GM19328 (cell line): ENCODE measurements around the gene FOXP1.

Experiments used
- ATAC-seq: cut with Tn5 transposase; IDR thresholded peaks from one replicate; pipeline ENCODE4 v1.9.1; 2021; ENCODE audit warnings: mild to moderate bottlenecking, moderate library complexity; ENCODE audit not compliant: unreplicated experiment

FOXP1 gene

DNA sequence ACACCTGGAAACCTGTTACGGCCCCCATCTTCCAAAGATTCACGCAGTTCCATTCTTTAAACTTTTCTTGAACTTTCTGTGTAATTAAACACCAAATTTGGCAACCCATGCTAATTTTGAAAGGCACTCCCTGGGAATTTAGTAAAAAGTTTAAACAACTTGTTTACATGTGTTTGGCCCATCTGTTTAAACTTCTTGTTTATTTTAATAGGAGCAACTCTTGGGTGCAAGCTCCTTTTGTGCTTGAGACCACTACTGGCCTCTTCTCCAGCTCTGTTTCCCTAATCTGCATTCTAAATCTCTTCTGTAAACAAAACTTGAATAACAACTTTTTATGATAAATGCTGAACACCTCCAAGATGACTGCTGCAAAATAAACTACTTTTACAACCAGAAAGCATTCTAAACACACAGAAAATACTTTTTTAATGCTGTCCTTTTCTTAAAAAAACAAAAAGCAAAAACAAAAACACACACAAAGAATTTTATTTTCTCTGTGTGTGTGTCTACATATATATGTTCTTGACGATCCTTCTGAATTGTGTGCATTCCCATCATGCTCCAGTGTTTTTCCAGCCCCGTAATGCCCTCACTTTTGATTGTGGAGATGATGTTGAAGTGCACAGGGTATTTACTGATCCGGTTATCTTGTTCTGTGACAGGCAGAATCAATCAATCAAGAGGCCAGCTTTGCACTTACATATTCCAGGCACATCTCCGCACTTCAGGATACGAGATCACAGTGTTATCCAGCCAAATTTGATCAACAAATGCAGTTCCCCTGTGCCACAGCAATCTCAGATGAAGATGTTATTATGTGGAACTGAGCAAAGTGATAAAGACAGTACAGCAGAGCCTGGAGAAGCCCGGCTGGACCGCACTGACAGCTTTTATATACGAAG lies 416.9 kb downstream of the FOXP1 start:
- ATAC-seq: no peak

DNA sequence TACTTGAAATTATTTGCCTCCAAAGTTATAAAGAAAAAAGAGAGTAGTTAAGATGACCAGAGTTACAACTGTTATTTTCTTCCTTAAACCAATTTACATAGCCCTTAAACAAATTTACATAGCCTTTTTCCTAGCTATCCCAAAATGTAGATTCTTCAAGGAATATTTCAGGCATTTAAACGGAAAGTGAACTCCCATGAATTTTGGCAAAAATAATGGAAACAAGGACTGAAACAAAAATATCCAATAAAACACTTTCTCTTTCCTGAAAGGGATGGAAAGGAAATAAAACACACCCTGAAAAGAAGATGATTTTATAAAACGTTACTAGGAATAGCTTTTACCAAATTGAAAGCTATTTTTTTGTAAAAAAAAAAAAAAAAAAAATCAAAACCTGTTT lies 418.6 kb downstream of the FOXP1 start:
- no peak for ATAC-seq

DNA sequence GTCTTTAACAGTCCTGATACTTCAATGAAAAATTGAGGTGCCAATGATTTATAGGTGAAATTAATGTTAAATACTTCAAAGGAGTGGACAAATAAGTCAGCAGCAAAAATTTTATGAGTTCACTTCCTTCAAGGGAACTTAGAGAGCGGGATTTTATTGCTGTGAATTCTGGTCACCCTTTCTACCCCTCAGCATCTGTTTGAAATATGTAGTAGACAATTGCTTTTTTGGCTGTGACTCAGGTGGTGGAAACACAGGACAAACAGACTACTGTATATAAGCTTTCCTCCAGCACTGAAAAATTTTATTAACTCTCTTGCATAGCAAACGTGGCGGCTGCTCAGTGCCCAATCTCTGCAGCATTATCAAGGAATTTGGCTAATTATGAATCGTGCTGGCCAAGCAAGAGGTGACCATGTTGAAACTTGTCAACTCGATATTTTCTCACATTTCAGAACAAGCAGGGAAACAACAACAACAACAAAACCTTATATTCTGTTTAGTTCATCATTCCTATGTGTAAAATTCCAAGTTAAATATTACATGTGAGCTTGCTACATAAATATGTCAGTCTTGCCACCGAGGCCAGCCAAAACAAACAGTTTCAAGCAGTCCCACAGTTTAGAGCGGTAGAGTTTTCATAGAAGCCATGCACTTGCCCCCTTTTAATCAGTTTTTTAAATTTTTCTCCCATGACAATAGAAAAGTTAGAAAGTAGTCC lies 420.2 kb downstream of the FOXP1 start:
- ATAC-seq: no peak

DNA sequence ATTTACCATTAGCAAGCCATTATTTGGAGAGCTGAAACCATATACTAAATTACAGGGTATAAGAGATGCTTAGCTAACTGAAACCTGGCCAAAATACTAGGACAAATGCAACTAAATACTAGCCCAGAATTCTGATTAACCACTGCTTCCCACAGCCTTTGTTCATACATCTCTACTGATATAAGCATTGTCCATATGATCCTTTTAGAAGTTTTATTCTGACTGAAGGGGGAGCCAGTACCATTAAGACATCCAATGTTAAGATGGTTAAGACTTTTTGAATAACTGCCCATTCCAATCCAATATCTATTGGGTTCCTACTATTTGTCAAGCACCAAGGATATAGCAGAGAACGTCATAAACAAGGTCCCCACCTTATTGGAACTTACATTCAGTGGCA lies 421.3 kb downstream of the FOXP1 start:
- no peak for ATAC-seq

DNA sequence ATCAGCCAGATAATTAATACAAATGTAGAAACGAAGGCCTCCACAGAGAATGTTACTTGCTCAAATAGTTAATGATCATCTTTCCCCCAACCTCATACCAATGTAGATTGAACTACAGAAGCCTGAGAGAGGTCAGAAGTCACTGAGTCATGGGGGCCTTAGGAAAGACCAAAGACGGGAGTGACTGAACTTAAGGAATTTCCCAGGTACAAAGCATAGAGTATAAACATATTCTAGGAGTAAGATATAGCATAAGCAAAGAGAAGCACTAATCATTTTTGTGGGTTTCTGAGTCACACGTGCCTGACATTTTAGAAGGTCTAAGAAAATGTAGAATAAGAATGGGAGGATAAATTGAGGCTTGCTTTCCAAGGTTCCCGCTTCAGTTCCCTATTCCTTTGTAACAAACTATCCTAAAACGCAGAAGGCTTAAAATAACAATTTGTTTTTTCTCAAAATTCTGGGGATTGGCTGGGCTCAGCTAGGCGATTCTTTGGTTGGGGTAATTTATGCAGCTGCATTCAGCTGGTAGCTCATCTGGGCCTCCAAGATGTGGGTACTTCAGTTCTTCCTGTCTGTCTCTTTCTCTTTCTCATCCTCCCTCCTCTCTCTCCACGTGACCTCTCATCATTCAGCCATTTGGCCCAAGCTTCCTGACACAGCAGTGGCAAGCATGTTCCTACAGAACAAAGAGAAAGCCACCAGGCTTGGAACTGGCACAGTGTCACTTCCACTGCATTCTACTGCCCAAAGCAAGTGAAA lies 422.6 kb downstream of the FOXP1 start:
- ATAC-seq: no peak

DNA sequence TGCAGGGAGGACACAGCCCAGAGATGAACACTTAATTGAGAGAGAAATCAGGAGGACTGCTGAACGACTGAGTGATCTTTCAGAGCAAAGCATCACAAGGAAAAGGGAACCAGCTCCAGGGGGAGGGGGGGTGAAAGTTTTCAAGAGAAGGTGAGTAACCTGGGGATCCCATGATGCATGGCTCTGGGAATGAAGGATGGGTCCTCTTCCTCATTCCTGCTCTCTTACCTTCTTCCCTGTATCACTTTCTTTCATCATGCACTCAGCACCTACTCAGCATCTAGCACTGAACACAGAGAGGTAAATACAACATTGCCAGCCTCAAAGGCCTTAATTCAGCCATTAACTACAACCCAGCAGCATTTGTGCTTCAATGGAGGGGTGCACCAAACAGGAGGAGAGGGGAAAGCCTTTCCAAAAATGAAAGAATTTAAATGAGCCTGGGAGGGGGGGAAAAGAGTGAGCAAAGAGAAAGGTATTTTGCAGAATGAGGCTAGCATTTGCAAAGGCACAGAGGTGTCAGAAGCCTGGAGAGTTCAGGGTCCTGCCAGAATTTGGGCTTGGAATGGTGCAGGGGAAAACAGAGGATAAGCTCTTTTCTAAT lies 427.4 kb downstream of the FOXP1 start:
- ATAC-seq: no peak

DNA sequence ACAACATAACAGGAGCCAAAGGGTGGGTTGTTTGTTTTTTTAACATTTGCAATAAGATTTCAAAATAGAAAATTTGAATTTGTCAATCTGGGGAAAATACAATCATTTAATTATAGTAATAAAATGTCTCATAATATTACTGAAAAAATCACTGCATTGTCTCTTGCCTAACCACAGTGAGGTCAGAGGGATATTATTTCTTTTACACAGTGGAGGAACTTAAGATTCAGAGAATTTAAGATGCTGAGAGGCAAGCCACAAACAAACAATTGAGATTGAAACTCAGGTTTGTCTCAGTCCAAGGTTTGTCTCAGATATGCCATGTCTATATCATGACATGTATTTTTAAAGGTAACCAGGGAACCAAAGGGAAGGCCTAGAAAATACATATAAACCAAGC lies 428.7 kb downstream of the FOXP1 start:
- ATAC-seq: no peak

DNA sequence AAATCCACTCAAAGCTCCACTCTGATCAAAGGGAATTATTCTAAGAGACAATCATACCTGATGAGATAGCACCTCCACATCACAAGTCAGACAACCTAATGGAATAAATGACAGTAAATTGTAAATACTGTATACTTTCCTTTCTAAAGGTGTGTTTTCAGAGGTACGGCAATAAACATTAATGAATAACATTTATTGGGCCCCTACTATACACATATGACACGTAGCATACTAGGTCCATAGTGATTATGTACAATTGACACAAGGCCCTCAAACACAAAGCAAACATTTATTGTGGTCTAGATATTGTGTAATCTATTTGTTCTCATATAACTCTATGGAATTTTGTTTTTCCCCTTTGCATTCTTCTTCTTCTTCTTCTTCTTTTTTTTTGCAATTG lies 429.8 kb downstream of the FOXP1 start:
- ATAC-seq: no peak

DNA sequence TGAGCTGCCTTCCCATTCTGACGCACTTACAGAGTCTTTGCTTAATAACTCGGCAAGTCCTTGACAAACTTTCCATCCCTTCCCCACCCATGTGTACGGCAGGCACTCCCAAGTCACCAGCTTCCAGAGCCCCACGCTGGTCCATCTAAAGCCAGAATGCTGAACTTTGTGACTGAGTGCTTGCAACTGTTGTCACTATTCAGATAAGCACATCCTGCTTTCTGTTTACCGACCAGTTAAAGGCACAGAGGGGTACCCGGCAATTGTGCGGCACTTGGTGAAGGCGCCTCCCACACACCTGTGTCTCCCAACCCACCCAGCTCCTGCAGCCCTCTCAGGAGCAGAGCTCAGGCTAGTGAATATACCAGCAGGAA lies 430.6 kb downstream of the FOXP1 start:
- no peak for ATAC-seq

DNA sequence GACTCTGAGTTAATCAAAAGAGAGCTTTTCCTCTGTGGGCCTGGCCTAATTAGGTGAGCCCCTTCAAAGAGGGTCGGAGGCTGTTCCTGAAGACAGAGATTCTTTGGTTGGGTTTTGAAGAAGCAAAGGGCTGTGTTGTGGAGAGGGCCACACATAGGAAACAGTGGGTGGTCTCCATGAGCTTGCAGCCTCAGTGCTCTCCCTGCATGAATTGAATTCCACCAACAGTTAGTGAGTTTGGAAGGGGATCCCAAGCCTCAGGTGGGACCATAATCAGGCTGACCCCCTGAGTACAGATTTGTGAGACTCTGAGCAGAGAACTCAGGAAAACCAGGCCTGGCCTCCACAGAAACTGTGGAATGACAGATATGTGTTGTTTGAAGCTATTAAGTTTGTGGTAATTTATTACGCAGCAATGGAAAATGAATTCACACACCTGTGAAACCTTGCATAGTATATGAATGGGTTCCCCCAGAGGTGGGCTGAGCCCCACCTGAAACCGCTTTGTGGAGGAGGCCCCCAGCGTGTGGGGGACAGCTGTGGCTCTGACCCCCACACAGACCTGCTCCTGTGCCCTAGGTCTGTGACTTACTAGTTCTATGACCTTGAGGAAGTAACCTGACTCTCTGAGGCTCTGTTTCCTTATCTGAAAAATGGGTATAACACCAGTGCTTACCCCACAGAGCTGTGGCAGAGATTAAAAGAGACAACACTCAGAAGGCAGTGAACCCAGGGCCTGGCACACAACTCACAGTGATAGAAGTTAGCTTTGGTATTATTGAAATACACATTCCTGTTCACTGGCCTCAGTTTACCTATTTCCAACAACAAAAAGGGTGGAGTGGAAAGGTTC lies 431.3 kb downstream of the FOXP1 start:
- ATAC-seq: no peak

DNA sequence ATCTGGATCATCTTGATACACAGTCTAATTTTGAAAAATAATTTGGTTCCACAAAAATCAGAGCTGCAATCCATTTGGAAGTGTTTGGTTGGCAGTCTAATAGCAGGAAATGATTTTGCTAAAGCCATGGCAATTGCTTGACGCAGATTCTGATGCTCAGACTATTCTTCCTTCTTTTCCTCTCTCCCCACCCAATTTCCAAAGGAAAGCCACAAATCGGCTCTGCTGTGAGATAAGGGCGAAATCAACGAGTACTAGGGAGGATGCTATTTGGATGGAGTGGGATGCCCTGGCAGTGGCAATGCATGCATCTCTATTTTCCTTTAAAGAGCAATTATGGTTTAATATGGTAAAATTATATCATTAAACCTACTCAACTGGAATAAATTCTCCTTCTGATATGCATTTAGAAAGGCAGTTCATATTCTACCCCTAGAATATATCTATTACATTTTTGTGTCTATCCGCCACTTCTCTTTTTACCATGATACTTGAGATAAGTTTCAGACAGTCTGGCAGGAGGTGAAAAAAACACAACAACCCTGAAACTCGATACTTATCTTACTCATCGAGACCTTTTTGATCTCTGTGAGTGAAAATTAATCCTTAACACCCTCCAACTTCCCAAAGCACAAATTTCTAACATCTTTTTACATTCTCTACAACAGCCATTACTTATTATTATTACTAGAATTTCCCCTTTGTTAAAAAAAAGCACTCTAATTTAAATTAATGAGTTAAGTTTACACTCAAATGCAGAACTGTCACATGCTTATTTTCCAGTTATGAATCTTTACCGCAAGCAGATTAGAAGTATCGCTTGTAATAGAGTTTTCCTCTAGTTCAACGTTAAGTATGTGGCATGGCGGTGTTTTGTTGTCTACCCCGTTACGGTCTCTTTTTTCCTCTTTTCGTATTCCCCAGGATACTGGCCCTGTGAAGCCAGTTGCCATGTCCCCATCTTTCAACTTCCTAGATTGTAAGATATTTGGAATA lies 433.3 kb downstream of the FOXP1 start:
- no peak for ATAC-seq

DNA sequence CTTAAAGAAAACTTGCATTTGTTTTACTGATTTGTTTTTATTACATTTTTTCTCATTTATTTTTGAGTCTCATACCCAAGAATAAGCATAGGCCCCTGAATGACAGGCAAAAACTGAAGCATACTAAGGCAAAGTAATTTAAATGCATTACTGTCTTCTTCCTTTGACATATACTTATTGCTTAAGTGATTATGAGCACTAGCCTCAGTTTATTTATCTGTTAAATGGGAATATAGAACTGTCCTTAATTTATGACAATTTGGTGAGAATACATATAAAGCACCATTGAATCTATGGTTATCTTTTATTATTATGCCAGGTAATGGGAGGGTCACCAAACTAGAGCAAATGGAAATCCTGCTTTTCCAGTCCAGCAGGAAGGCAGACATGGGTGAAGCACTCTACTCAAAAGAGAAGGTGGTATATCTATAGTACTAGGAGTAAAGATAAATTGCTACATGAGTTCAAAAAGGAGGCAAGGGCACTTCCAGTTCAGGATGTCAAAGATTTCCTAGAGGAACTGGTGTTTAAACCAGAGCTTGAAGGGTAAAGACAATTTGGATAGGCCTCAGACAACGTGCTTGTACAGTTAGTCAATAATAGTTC lies 435.0 kb downstream of the FOXP1 start:
- ATAC-seq: no peak

DNA sequence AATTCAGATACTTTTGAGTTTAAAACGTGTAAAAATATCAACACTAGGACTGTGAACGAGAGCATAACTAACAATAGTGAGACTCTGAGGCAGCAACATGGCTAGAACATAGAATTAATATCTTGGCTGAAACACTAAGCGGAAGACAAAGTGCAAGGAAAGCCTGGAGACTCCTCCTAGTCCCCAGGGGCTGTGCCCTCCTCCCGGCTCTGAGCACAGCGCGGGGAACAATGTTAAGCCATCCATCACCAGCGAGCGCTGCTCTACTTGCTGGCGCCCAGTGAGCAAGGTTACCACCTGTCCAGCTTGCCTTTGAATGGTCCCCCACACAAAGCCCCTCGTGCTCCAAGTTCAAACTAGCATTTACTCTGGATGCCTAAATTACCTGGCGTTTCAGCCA lies 436.9 kb downstream of the FOXP1 start:
- no peak for ATAC-seq

DNA sequence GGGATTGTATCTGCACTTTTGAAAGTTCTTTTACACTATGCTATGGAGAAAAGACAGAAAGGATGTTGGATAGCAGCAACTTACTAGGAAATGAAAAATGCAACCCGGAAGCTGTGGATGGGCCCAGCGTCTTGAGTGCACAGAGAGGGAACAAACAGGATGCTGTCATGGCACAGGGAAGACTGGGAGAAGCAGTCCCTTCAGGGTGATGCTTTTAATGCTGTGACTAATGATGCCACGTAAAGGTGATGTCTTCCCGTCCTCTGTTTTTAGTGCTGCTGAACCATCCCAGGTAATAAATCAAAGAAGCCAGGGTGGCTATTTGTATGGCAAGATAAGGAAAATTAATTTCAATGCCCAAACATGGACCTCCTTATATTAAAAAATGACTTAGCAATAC lies 437.6 kb downstream of the FOXP1 start:
- ATAC-seq: no peak

DNA sequence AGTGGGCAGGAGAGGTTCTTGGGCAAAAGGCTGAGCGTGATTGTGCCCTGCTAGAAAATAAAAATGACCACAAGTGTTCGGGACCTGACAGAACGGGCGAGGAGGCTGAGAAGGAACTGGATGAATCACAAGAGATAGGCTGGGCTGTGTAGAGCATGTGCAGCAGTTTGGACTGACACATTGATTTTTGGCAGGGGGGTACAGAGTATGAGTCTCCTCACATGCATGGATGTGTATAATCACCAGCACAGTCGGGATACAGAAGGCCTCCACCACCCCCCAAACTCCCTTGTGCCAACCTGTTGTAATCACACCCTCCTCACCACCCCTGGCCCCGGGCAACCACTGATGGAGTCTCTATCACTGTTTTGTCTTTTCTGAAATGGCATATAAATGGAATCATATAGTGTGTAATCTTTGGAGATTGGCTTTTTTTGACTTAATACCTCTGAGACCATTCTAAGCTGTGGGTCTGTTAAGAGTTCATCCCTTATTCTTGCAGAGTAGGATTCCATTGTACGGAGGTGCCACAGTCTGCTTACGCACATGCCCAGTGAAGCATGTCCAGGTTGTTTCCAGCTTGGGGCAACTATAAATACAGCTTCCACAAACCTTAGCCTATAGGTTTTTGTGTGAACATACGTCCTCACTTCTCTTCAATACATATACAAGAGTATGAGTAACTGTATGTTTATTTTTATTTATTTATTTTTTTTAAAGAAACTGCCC lies 438.8 kb downstream of the FOXP1 start:
- ATAC-seq: no peak

DNA sequence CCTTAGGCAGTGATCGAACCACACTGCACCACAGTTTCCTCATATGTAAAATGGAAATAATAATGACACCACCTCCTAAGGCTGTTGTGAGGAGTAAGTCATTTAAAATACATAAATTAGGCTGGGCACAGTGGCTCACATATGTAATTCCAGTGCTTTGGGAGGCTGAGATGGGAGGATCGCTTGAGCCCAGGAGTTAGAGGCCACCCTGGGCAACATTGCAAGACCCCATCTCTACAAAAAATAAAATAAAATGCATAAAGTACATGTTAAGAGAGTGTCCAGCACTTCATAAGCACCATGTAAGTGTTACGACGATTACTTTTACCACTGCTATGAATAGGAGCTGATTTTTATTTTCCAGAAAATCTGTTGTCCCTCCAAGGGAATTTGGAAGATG lies 440.0 kb downstream of the FOXP1 start:
- no peak for ATAC-seq

DNA sequence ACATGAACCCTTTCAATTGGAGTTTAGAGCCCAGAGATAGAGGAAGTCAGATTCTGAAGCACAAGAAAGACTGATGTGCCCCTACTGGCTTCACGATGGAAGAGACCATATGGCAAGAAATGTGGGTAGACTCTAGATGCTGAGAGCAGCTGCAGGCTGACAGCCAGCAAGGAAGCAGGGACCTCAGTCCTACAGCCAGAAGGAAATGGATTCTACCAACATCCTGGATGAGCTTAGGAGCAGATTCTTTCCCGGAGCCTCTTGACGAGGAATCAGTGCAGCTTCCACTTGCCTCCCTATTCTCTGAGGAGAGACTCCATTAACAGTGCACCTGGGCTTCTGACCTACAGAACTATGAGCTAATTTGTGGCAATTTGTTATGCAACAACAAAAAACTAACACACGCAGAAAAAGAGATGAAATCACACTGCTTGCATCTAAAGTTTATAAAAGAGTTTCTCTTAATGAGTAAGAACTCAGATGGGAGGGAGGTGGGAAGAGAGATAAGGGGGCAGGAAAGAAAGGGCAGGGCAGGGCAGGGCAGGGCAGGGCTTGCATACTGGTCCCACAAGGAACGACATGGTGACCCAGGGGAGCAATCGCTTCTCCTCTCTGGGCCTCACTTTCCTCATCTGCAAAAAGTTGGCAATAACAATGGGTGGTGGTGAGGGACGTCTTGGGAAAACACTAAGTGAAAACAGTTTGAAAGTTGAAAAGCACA lies 440.9 kb downstream of the FOXP1 start:
- ATAC-seq: no peak
